Naive thymus-derived CD8-positive, alpha-beta T cell (primary cell): ENCODE results near the gene GPR55. TPM values are rescaled to one million over a fixed set of nuclear protein-coding genes. Genes with fewer than 3 reads are reported as not detected.

Experiments used
- ATAC-seq, 2 donors: fragments of 150-1000 bp; cut with Tn5 transposase in 1 of 2; sonication (Bioruptor Pico), chemical (Tn5 transposase) in 1 of 2; 1 replicate in 1 of 2; 2 replicates in 1 of 2; pipeline ENCODE4 v1.10.0; 2021; ENCODE audit warnings: mild to moderate bottlenecking in 2 of 2, moderate library complexity in 2 of 2
- POLR2A ChIA-PET: fragments of 350-600 bp; sonication (Branson Sonifier 250); formaldehyde crosslinking; loops from one replicate; lab custom pipeline; 2021; ENCODE audit warnings: antibody characterized with exemption; lab: Charles Lee
- DNase-seq, 10 donors: peaks; one replicate each; pipeline versions ENCODE4 v3.0.0 to v3.0.0-alpha.2; 2020 to 2022
- H3K27ac Mint-ChIP-seq, 10 donors: one replicate each; pipeline ENCODE4 v1.8.0; 2020 to 2022; ENCODE audit warnings: mild to moderate bottlenecking in 10 of 10, mixed read lengths in 10 of 10, moderate library complexity in 4 of 10, inconsistent platforms in 1 of 10
- H3K27me3 Mint-ChIP-seq, 5 donors: one replicate each; pipeline ENCODE4 v1.8.0; 2021 to 2022; ENCODE audit warnings: mixed read lengths in 5 of 5
- H3K36me3 Mint-ChIP-seq, 3 donors: one replicate each; pipeline ENCODE4 v1.8.0; 2020 to 2022; ENCODE audit warnings: mixed read lengths in 3 of 3, mild to moderate bottlenecking in 2 of 3, inconsistent platforms in 1 of 3
- H3K4me1 Mint-ChIP-seq, 4 donors: one replicate each; pipeline ENCODE4 v1.8.0; 2021 to 2022; ENCODE audit warnings: mixed read lengths in 4 of 4
- H3K4me3 Mint-ChIP-seq, 10 donors: one replicate each; pipeline ENCODE4 v1.8.0; 2020 to 2022; ENCODE audit warnings: mild to moderate bottlenecking in 10 of 10, mixed read lengths in 10 of 10, moderate library complexity in 6 of 10, inconsistent platforms in 1 of 10
- H3K9me3 Mint-ChIP-seq, 9 donors: one replicate each; pipeline ENCODE4 v1.8.0; 2020 to 2022; ENCODE audit warnings: mixed read lengths in 9 of 9, mild to moderate bottlenecking in 3 of 9, inconsistent platforms in 1 of 9, moderate library complexity in 1 of 9
- polyA plus RNA-seq, 3 donors: library from polyadenylated mRNA; unstranded; fragments of 300-500 nt; fragmentation: Illumina TruSeq; gene quantifications; one replicate each; pipeline ENCODE4 v1.2.3, GENCODE V29; 2021
- total RNA-seq, 8 experiments: library from RNA in 2 of 8; stranded (reverse) in 2 of 8; gene quantifications; one replicate each; pipeline ENCODE4 v1.2.3 and lab custom pipeline; 2021 to 2026

Gene GPR55
- total and polyA plus RNA-seq, 5 experiments from 2014 or later: 1.1 to 10.4 (median 3.2) TPM

GRCh38 chr2:230947908-230948365 lies 22.9 kb upstream of the GPR55 start:
- Mint-ChIP-seq H3K4me3 (no peak overlapping the region), H3K9me3 (no peaks in the 10 kb centered on the region), H3K27me3 (peaks cover 0 to 5% (median 0%) of the 10 kb centered on the region in 5 donors), H3K27ac (peak overlapping the region in 2 of 10 donors; percentile 11 to 25), H3K4me1 (peaks cover 8 to 19% (median 12%) of the 10 kb centered on the region in 4 donors), H3K36me3 (no peaks in the 10 kb centered on the region)
- DNase-seq (no peak), ATAC-seq (no peak)
- POLR2A ChIA-PET: interaction anchor here (1.0 to 1.6 kb wide), 2 partner anchors 19 to 37 kb away, joined by 3 to 4 read pairs; no protein-coding TSS in a partner anchor

GRCh38 chr2:230947235-230947576 lies 22.2 kb upstream of the GPR55 start:
- no peak overlapping the region for H3K4me3 Mint-ChIP-seq
- no peaks in the 10 kb centered on the region for H3K36me3 Mint-ChIP-seq
- no peaks in the 10 kb centered on the region for H3K9me3 Mint-ChIP-seq
- H3K4me1 Mint-ChIP-seq: peaks cover 8 to 21% (median 14%) of the 10 kb centered on the region in 4 donors
- POLR2A ChIA-PET: interaction anchor here (1.6 kb wide), 1 partner anchor 19 kb away, joined by 4 read pairs; no protein-coding TSS in a partner anchor
- DNase-seq (no peak), ATAC-seq (no peak)
- H3K27ac Mint-ChIP-seq: peak overlapping the region in 1 of 10 donors; percentile 12
- peaks cover 0 to 2% (median 0%) of the 10 kb centered on the region in 5 donors for H3K27me3 Mint-ChIP-seq

GRCh38 chr2:230946429-230947234 lies 21.6 kb upstream of the GPR55 start:
- H3K36me3 Mint-ChIP-seq: no peaks in the 10 kb centered on the region
- POLR2A ChIA-PET: interaction anchor here (1.6 kb wide), 1 partner anchor 20 kb away, joined by 4 read pairs; no protein-coding TSS in a partner anchor
- no peak overlapping the region for H3K4me3 Mint-ChIP-seq
- peaks cover 8 to 21% (median 14%) of the 10 kb centered on the region in 4 donors for H3K4me1 Mint-ChIP-seq
- DNase-seq (no peak), ATAC-seq (no peak)
- H3K27ac Mint-ChIP-seq: peak overlapping the region in 2 of 10 donors; percentile 12 to 61
- H3K9me3 Mint-ChIP-seq: no peaks in the 10 kb centered on the region
- peaks cover 0 to 2% (median 0%) of the 10 kb centered on the region in 5 donors for H3K27me3 Mint-ChIP-seq

GRCh38 chr2:230944757-230945372 lies 19.8 kb upstream of the GPR55 start:
- Mint-ChIP-seq H3K9me3 (no peaks in the 10 kb centered on the region), H3K27ac (no peak overlapping the region), H3K4me3 (no peak overlapping the region), H3K4me1 (peaks cover 8 to 19% (median 13%) of the 10 kb centered on the region in 4 donors), H3K36me3 (no peaks in the 10 kb centered on the region), H3K27me3 (peaks cover 0 to 1% (median 0%) of the 10 kb centered on the region in 5 donors)
- POLR2A ChIA-PET: no interaction called here
- no peak for DNase-seq
- ATAC-seq: no peak

GRCh38 chr2:230944123-230944653 lies 19.1 kb upstream of the GPR55 start:
- Mint-ChIP-seq H3K27me3 (peaks cover 0 to 1% (median 0%) of the 10 kb centered on the region in 5 donors), H3K36me3 (no peaks in the 10 kb centered on the region), H3K4me3 (no peak overlapping the region), H3K4me1 (peaks cover 8 to 19% (median 13%) of the 10 kb centered on the region in 4 donors), H3K27ac (no peak overlapping the region), H3K9me3 (no peaks in the 10 kb centered on the region)
- POLR2A ChIA-PET: no interaction called here
- ATAC-seq: no peak
- DNase-seq: no peak

GRCh38 chr2:230942920-230943896 lies 18.2 kb upstream of the GPR55 start:
- H3K4me1 Mint-ChIP-seq: peaks cover 8 to 19% (median 13%) of the 10 kb centered on the region in 4 donors
- ATAC-seq (peak; percentile 69 to 87), DNase-seq (peak in 2 of 10 donors; percentile 27 to 33)
- H3K27me3 Mint-ChIP-seq: peaks cover 0 to 1% (median 0%) of the 10 kb centered on the region in 5 donors
- peak overlapping the region in 2 of 10 donors; percentile 12 to 31 for H3K4me3 Mint-ChIP-seq
- peak overlapping the region in 4 of 10 donors; percentile 22 to 70 (median 35) for H3K27ac Mint-ChIP-seq
- H3K36me3 Mint-ChIP-seq: peaks cover 0 to 1% (median 0%) of the 10 kb centered on the region in 3 donors
- H3K9me3 Mint-ChIP-seq: peaks cover 0 to 2% (median 0%) of the 10 kb centered on the region in 9 donors
- POLR2A ChIA-PET: no interaction called here

GRCh38 chr2:230942371-230942770 lies 17.3 kb upstream of the GPR55 start:
- peaks cover 0 to 7% (median 2%) of the 10 kb centered on the region in 9 donors for H3K9me3 Mint-ChIP-seq
- H3K4me1 Mint-ChIP-seq: peaks cover 8 to 11% (median 9%) of the 10 kb centered on the region in 4 donors
- ATAC-seq (no peak), DNase-seq (no peak)
- H3K4me3 Mint-ChIP-seq: no peak overlapping the region
- H3K27ac Mint-ChIP-seq: peak overlapping the region in 1 of 10 donors; percentile 16
- H3K36me3 Mint-ChIP-seq: peaks cover 0 to 2% (median 0%) of the 10 kb centered on the region in 3 donors
- H3K27me3 Mint-ChIP-seq: peaks cover 0 to 1% (median 0%) of the 10 kb centered on the region in 5 donors
- POLR2A ChIA-PET: no interaction called here

- peaks cover 0 to 2% (median 0%) of the 10 kb centered on the region in 3 donors for H3K36me3 Mint-ChIP-seq
- POLR2A ChIA-PET: interaction anchor here (1.2 kb wide), 1 partner anchor 11 kb away, joined by 4 read pairs; no protein-coding TSS in a partner anchor
- H3K27me3 Mint-ChIP-seq: peaks cover 0 to 1% (median 0%) of the 10 kb centered on the region in 5 donors
- H3K4me3 Mint-ChIP-seq: no peak overlapping the region
- DNase-seq: no peak
- H3K9me3 Mint-ChIP-seq: peaks cover 0 to 16% (median 4%) of the 10 kb centered on the region in 9 donors
- ATAC-seq: no peak
- peak overlapping the region in 2 of 10 donors; percentile 15 to 16 for H3K27ac Mint-ChIP-seq
- peaks cover 8 to 11% (median 9%) of the 10 kb centered on the region in 4 donors for H3K4me1 Mint-ChIP-seq
Observed at GRCh38 chr2:230941202-230942180, 16.4 kb upstream of the GPR55 start.

- Mint-ChIP-seq H3K27ac (peak overlapping the region in 1 of 10 donors; percentile 13), H3K27me3 (peaks cover 0 to 1% (median 0%) of the 10 kb centered on the region in 5 donors), H3K36me3 (peaks cover 0 to 7% (median 5%) of the 10 kb centered on the region in 3 donors), H3K4me3 (no peak overlapping the region), H3K4me1 (peaks cover 8 to 11% (median 9%) of the 10 kb centered on the region in 4 donors), H3K9me3 (peaks cover 9 to 25% (median 10%) of the 10 kb centered on the region in 9 donors)
- DNase-seq (no peak), ATAC-seq (no peak)
- POLR2A ChIA-PET: interaction anchor here (0.7 to 1.2 kb wide), 2 partner anchors 8 to 10 kb away, joined by 3 to 4 read pairs; no protein-coding TSS in a partner anchor
Observed at GRCh38 chr2:230940471-230940815, 15.4 kb upstream of the GPR55 start.

- no peak for DNase-seq
- ATAC-seq: no peak
- POLR2A ChIA-PET: no interaction called here
- Mint-ChIP-seq H3K9me3 (peaks cover 9 to 26% (median 12%) of the 10 kb centered on the region in 9 donors), H3K27ac (peak overlapping the region in 2 of 10 donors; percentile 13 to 61), H3K4me1 (peaks cover 8 to 11% (median 9%) of the 10 kb centered on the region in 4 donors), H3K27me3 (peaks cover 0 to 1% (median 0%) of the 10 kb centered on the region in 5 donors), H3K4me3 (no peak overlapping the region), H3K36me3 (peaks cover 0 to 9% (median 5%) of the 10 kb centered on the region in 3 donors)
Observed at GRCh38 chr2:230939691-230940470, 14.8 kb upstream of the GPR55 start.
